NCI-H69 (cell line): ENCODE data around the gene ACIN1.

Experiments used
- DNase-seq: peaks from one replicate; lab custom pipeline; 2025; lab: John Stamatoyannopoulos, UW

Gene ACIN1

GRCh38 chr14:23057757-23058653 is 36.9 kb downstream of the ACIN1 start:
- no peak for DNase-seq

- DNase-seq: no peak
Observed at GRCh38 chr14:23056956-23057756, 37.8 kb downstream of the ACIN1 start, which contains the start of gene CDH24. TSS of gene CDH24 (minus strand) at chr14:23057520. CDS start at chr14:23055733, 1,787 bp downstream.

GRCh38 chr14:23056145-23056955 is 38.6 kb downstream of the ACIN1 start:
- no peak for DNase-seq

- no peak for DNase-seq
Observed at GRCh38 chr14:23055621-23056144, 39.3 kb downstream of the ACIN1 start.

GRCh38 chr14:23055147-23055550 is 39.8 kb downstream of the ACIN1 start:
- DNase-seq: no peak

- no peak for DNase-seq
Observed at GRCh38 chr14:23054000-23054811, 40.7 kb downstream of the ACIN1 start.

GRCh38 chr14:23053426-23053825 is 41.5 kb downstream of the ACIN1 start:
- DNase-seq: no peak

- DNase-seq: no peak
Observed at GRCh38 chr14:23052671-23053070, 42.3 kb downstream of the ACIN1 start.

GRCh38 chr14:23052182-23052623 is 42.7 kb downstream of the ACIN1 start:
- no peak for DNase-seq

GRCh38 chr14:23051141-23052057 is 43.5 kb downstream of the ACIN1 start:
- no peak for DNase-seq

GRCh38 chr14:23049011-23049410 is 45.9 kb downstream of the ACIN1 start:
- DNase-seq: no peak

GRCh38 chr14:23047751-23048693 is 46.9 kb downstream of the ACIN1 start:
- DNase-seq: no peak

- DNase-seq: no peak
Observed at GRCh38 chr14:23047034-23047634, 47.8 kb downstream of the ACIN1 start.

- no peak for DNase-seq
Observed at GRCh38 chr14:23045419-23046357, 49.2 kb downstream of the ACIN1 start.

- DNase-seq: no peak
Observed at GRCh38 chr14:23044840-23045239, 50.1 kb downstream of the ACIN1 start.

- DNase-seq: no peak
Observed at GRCh38 chr14:23043754-23044153, 51.2 kb downstream of the ACIN1 start.

- DNase-seq: no peak
Observed at GRCh38 chr14:23043145-23043544, 51.8 kb downstream of the ACIN1 start.
